Ishikawa (cell line): ENCODE measurements around the gene SLC48A1.

Source experiments
- CEBPB ChIP-seq: IDR thresholded peaks from 2 replicates; pipeline ENCODE4 v1.6.1; 2012
- CREB1 ChIP-seq: IDR thresholded peaks from 2 replicates; pipeline ENCODE4 v1.6.1; 2012; ENCODE audit warnings: low read depth
- EP300 ChIP-seq: IDR thresholded peaks from 2 replicates; pipeline ENCODE4 v1.6.1; 2012; ENCODE audit warnings: borderline replicate concordance
- FOXM1 ChIP-seq: IDR thresholded peaks from 2 replicates; pipeline ENCODE4 v1.6.1; 2012; ENCODE audit warnings: low read depth, borderline replicate concordance
- MAX ChIP-seq: IDR thresholded peaks from 2 replicates; pipeline ENCODE4 v1.6.1; 2012
- NFIC ChIP-seq: IDR thresholded peaks from 2 replicates; pipeline ENCODE4 v1.6.1; 2012
- RAD21 ChIP-seq: IDR thresholded peaks from 2 replicates; pipeline ENCODE4 v1.6.1; 2012; ENCODE audit warnings: low read depth
- REST ChIP-seq: IDR thresholded peaks from 2 replicates; pipeline ENCODE4 v1.6.1; 2012; ENCODE audit warnings: low read depth, mild to moderate bottlenecking
- TAF1 ChIP-seq: IDR thresholded peaks from 2 replicates; pipeline ENCODE4 v1.6.1; 2012; ENCODE audit warnings: low read depth, mild to moderate bottlenecking
- TCF12 ChIP-seq: IDR thresholded peaks from 2 replicates; pipeline ENCODE4 v1.6.1; 2012; ENCODE audit warnings: low read depth
- TEAD4 ChIP-seq: IDR thresholded peaks from 2 replicates; pipeline ENCODE4 v1.6.1; 2012
- USF1 ChIP-seq: IDR thresholded peaks from 2 replicates; pipeline ENCODE4 v1.6.1; 2012
- YY1 ChIP-seq: IDR thresholded peaks from 2 replicates; pipeline ENCODE4 v1.6.1; 2012; ENCODE audit warnings: low read depth
- ZBTB7A ChIP-seq: IDR thresholded peaks from 2 replicates; pipeline ENCODE4 v1.6.1; 2012; ENCODE audit warnings: low read depth

- TF ChIP-seq EP300 (no peak), MAX (no peak), USF1 (no peak), NFIC (no peak), REST (no peak), CREB1 (no peak), FOXM1 (no peak), TEAD4 (no peak), CEBPB (no peak), YY1 (no peak), RAD21 (no peak), TAF1 (no peak), ZBTB7A (no peak), TCF12 (no peak)
Measured at GRCh38 chr12:47736877-47737676, 36.0 kb upstream of the SLC48A1 start.
